Muscle of leg (tissue), 11 donors: Measurements from ENCODE around the gene SSBP3. TPM values are rescaled to one million over a fixed set of nuclear protein-coding genes. Genes with fewer than 3 reads are reported as not detected.

Experiments
- DNase-seq: peaks from one replicate; pipeline ENCODE4 v3.0.0; 2013
- H3K27ac ChIP-seq: one replicate; pipeline ENCODE4 v1.5.1; 2013; ENCODE audit warnings: mild to moderate bottlenecking, low read length, control low read depth
- H3K27me3 ChIP-seq: one replicate; pipeline ENCODE4 v1.6.1; 2013; ENCODE audit warnings: low read length; ENCODE audit not compliant: control insufficient read depth, insufficient read depth
- H3K36me3 ChIP-seq: one replicate; pipeline ENCODE4 v1.6.1; 2013; ENCODE audit warnings: low read length; ENCODE audit not compliant: control insufficient read depth, insufficient read depth
- H3K4me1 ChIP-seq: one replicate; pipeline ENCODE4 v1.6.1; 2013; ENCODE audit warnings: low read length; ENCODE audit not compliant: control insufficient read depth, insufficient read depth
- H3K4me3 ChIP-seq: one replicate; pipeline ENCODE4 v1.5.1; 2013; ENCODE audit warnings: low read length, control low read depth
- H3K9me3 ChIP-seq: replicated peaks from 2 replicates; pipeline ENCODE4 v1.6.1; 2013; ENCODE audit warnings: low read depth, low read length; ENCODE audit not compliant: control insufficient read depth
- WGBS: methylation state at CpG from one replicate; pipeline ENCODE4 v1.1.5; 2013; ENCODE audit warnings: missing lambda C conversion rate; ENCODE audit not compliant: insufficient coverage; 5-methylcytosine and 5-hydroxymethylcytosine counted together
- polyA plus RNA-seq, 8 donors: library from polyadenylated mRNA; unstranded; fragments of 120-200 nt; gene quantifications; one replicate each; pipeline versions ENCODE4 v1.2.1 to v1.2.3, GENCODE V29; 2013; ENCODE audit warnings: inconsistent platforms in 1 of 8, low replicate concordance in 1 of 8; ENCODE audit not compliant: insufficient read length in 8 of 8, insufficient read depth in 1 of 8
- total RNA-seq: library from RNA; stranded (reverse); fragments of 120-200 nt; gene quantifications from one replicate; pipeline ENCODE4 v1.2.4, GENCODE V29; 2013

SSBP3 gene
- total and polyA plus RNA-seq, 9 donors = 14.9 to 63.8 (median 54.2) TPM

- H3K4me3 ChIP-seq = peak overlapping the region; percentile 100
- no peak for DNase-seq
- H3K27ac ChIP-seq = peak overlapping the region; percentile 59
- H3K27me3 ChIP-seq = no peaks in the 10 kb centered on the region
- WGBS = 2% methylated on average over 10 of the region's 17 CpGs
- H3K36me3 ChIP-seq = peaks cover 13% of the 10 kb centered on the region
- peaks cover 18% of the 10 kb centered on the region for H3K4me1 ChIP-seq
- no peaks in the 10 kb centered on the region for H3K9me3 ChIP-seq
These were observed 206.9 kb downstream of the SSBP3 start for GRCh38 chr1:54199151-54199764.

- H3K36me3 ChIP-seq = peaks cover 35% of the 10 kb centered on the region
- 100% methylated on average over 2 of the region's 5 CpGs for WGBS
These were observed 212.7 kb downstream of the SSBP3 start for GRCh38 chr1:54193453-54193852.

GRCh38 chr1:54191525-54191924, 214.7 kb downstream of the SSBP3 start:
- WGBS = 100% methylated on average over 1 of the region's 1 CpG
- Histone ChIP-seq H3K27ac (no peak overlapping the region), H3K9me3 (no peaks in the 10 kb centered on the region), H3K27me3 (no peaks in the 10 kb centered on the region), H3K4me1 (no peaks in the 10 kb centered on the region), H3K36me3 (peaks cover 39% of the 10 kb centered on the region), H3K4me3 (no peak overlapping the region)
- DNase-seq = no peak

More at GRCh38 chr1:54193453-54193852, 212.7 kb downstream of the SSBP3 start:
- no peaks in the 10 kb centered on the region for H3K9me3 ChIP-seq
- DNase-seq = no peak
- no peak overlapping the region for H3K4me3 ChIP-seq
- H3K4me1 ChIP-seq = no peaks in the 10 kb centered on the region
- no peaks in the 10 kb centered on the region for H3K27me3 ChIP-seq
- H3K27ac ChIP-seq = no peak overlapping the region

DNA sequence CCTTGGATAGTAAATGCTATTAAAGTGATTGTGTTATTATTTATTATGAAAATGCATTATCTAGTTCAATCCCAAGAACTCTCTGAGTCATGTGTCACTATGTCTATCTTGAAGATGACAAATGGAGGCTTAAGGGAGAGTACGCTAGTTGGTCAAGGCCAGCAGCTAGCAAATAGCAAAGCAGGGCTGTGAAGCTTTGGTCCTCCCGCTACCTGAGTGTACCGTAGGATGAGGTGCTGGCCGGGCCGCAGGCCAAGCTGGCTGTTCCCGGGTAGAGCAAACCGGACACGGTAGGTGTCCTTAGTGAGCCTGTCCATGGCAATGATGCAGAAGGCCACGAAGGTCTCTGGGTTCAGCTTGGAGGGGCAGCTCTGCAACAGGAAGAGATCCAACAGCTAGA, 215.7 kb downstream of the SSBP3 start:
- H3K27ac ChIP-seq = no peak overlapping the region
- DNase-seq = no peak
- peaks cover 36% of the 10 kb centered on the region for H3K36me3 ChIP-seq
- no peak overlapping the region for H3K4me3 ChIP-seq
- H3K27me3 ChIP-seq = no peaks in the 10 kb centered on the region
- H3K9me3 ChIP-seq = no peaks in the 10 kb centered on the region
- 91% methylated on average over 8 of the region's 9 CpGs for WGBS
- no peaks in the 10 kb centered on the region for H3K4me1 ChIP-seq

DNA sequence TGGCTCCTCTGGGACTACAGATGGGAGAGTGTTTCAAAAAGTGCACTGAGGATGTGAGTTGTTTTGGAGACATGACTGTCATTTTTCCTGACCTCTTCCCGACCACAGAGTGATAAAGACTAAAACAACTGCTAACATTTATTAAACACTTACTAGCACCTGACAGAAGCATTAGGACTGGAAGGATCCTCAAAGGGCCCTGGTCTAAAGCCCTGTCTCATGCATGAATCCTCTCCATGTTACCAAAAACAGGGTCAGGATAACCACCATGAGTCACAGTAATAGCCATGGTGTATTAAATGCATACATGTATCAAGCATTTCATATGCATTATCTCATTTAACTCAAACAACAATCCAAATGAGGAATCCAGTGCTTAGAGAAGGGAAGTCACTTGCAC, 217.9 kb downstream of the SSBP3 start:
- no peak overlapping the region for H3K4me3 ChIP-seq
- H3K9me3 ChIP-seq = no peaks in the 10 kb centered on the region
- no CpG with 5 or more reads among the region's 1 CpG for WGBS
- H3K27me3 ChIP-seq = no peaks in the 10 kb centered on the region
- no peak overlapping the region for H3K27ac ChIP-seq
- DNase-seq = no peak
- no peaks in the 10 kb centered on the region for H3K4me1 ChIP-seq
- H3K36me3 ChIP-seq = peaks cover 26% of the 10 kb centered on the region

- Histone ChIP-seq H3K27ac (no peak overlapping the region), H3K36me3 (peaks cover 20% of the 10 kb centered on the region), H3K27me3 (no peaks in the 10 kb centered on the region), H3K4me3 (no peak overlapping the region), H3K4me1 (no peaks in the 10 kb centered on the region), H3K9me3 (no peaks in the 10 kb centered on the region)
- DNase-seq = no peak
- no CpG with 5 or more reads among the region's 3 CpGs for WGBS
These were observed 220.1 kb downstream of the SSBP3 start for GRCh38 chr1:54186056-54186455.

DNA sequence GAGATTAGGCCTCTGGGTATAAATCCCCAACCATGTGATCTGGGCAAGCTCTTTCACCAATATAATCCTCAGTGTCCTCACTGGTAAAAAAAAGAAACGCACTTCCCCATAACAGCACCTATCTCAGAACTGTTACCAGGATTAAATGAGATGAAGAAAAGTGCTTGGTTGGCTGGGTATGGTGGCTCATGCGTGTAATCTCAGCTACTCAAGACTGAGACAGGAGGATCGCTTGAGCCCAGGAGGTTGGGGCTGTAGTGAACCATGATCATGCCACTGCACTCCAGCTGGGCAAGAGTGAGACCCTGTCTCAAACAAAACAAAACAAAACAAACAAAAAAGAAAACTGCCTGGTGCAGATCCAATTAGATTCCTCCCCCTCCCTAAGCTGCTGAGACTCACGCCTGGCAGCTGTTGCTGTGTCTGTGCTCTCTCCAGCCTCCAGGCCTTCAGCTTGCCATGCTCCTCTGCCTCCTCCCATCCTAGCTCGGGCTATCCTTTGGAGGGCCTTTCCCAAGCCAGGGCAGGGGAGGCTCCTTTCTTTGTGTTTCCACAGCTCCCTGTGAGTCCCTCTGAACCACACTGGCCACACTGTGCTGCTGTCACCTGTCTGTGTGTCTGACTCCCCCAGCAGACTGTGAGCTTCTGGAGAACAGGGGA, 225.4 kb downstream of the SSBP3 start:
- H3K27ac ChIP-seq = no peak overlapping the region
- DNase-seq = no peak
- no peak overlapping the region for H3K4me3 ChIP-seq
- H3K27me3 ChIP-seq = no peaks in the 10 kb centered on the region
- H3K4me1 ChIP-seq = no peaks in the 10 kb centered on the region
- WGBS = 78% methylated on average over 4 of the region's 5 CpGs
- H3K36me3 ChIP-seq = peaks cover 24% of the 10 kb centered on the region
- no peaks in the 10 kb centered on the region for H3K9me3 ChIP-seq

GRCh38 chr1:54178296-54179070, 227.7 kb downstream of the SSBP3 start:
- DNase-seq = no peak
- Histone ChIP-seq H3K27me3 (no peaks in the 10 kb centered on the region), H3K4me1 (no peaks in the 10 kb centered on the region), H3K9me3 (no peaks in the 10 kb centered on the region), H3K4me3 (no peak overlapping the region), H3K36me3 (peaks cover 28% of the 10 kb centered on the region), H3K27ac (no peak overlapping the region)
- WGBS = 64% methylated on average over 7 of the region's 9 CpGs

- Histone ChIP-seq H3K27me3 (no peaks in the 10 kb centered on the region), H3K4me3 (no peak overlapping the region), H3K4me1 (no peaks in the 10 kb centered on the region), H3K9me3 (no peaks in the 10 kb centered on the region), H3K27ac (no peak overlapping the region), H3K36me3 (peaks cover 28% of the 10 kb centered on the region)
- DNase-seq = no peak
- WGBS = 92% methylated on average over 8 of the region's 8 CpGs
These were observed 228.5 kb downstream of the SSBP3 start for GRCh38 chr1:54177726-54178125.

- no peaks in the 10 kb centered on the region for H3K4me1 ChIP-seq
- H3K27ac ChIP-seq = no peak overlapping the region
- WGBS = 84% methylated on average over 6 of the region's 6 CpGs
- H3K4me3 ChIP-seq = no peak overlapping the region
- peaks cover 25% of the 10 kb centered on the region for H3K36me3 ChIP-seq
- no peak for DNase-seq
- H3K9me3 ChIP-seq = no peaks in the 10 kb centered on the region
- H3K27me3 ChIP-seq = no peaks in the 10 kb centered on the region
These were observed 229.4 kb downstream of the SSBP3 start for GRCh38 chr1:54176621-54177327.
